GM23338 (cell line): Measurements from ENCODE around the gene DDX60.

Experiments used
- EZH2 ChIP-seq: fragments of 200-600 bp; sonication (generic); IDR thresholded peaks from one replicate; pipeline ENCODE4 v1.8.0; 2017; ENCODE audit warnings: antibody characterized with exemption, mild to moderate bottlenecking, low read depth; ENCODE audit not compliant: unreplicated experiment
- TF ChIP-seq, protein P1 (sequence below), 2 experiments: fragments of 200-600 bp in 1 of 2; sonication (generic) in 1 of 2; conservative IDR thresholded peaks; 2 replicates each; pipeline versions ENCODE4 v1.5.1 to v1.6.1; 2016 to 2017; ENCODE audit warnings: antibody characterized with exemption in 2 of 2, low read depth in 2 of 2, mild to moderate bottlenecking in 2 of 2, moderate library complexity in 1 of 2

DNA sequence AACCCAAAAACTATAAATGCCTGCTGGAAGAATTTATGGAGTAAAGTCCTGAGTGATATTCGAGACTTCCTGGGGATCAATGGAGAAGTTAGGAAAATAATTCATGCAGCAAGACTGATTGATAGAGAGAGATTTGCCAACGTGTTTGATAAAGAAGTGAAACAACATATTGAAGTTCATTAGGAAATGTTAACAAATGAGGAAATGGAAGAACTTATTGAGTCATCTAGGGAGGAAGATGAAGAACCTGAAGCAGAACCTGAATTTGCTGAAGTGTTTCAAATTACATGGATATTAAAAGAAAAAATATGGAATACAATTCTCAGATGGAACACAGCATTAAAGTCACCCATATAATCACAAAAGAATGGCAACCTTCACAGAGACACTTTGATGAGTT, 39.0 kb downstream of the DDX60 start:
- no peak for TF ChIP-seq EZH2
- TF ChIP-seq, protein P1, sequence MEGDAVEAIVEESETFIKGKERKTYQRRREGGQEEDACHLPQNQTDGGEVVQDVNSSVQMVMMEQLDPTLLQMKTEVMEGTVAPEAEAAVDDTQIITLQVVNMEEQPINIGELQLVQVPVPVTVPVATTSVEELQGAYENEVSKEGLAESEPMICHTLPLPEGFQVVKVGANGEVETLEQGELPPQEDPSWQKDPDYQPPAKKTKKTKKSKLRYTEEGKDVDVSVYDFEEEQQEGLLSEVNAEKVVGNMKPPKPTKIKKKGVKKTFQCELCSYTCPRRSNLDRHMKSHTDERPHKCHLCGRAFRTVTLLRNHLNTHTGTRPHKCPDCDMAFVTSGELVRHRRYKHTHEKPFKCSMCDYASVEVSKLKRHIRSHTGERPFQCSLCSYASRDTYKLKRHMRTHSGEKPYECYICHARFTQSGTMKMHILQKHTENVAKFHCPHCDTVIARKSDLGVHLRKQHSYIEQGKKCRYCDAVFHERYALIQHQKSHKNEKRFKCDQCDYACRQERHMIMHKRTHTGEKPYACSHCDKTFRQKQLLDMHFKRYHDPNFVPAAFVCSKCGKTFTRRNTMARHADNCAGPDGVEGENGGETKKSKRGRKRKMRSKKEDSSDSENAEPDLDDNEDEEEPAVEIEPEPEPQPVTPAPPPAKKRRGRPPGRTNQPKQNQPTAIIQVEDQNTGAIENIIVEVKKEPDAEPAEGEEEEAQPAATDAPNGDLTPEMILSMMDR (conservative IDR thresholded peaks at IDR 0.05; ENCODE audit: low read depth in 2 of 2): no peak
